GM23338 (cell line): ENCODE data around the gene ZNF853. TPM values are rescaled to one million over a fixed set of nuclear protein-coding genes. Genes with fewer than 3 reads are reported as not detected.

Experiments used
- ATAC-seq: fragments of 200-7000 bp; cut with Tn5 transposase; 3 replicates; pipeline ENCODE4 v1.9.1; 2020
- DNase-seq: peaks from one replicate; pipeline ENCODE4 v3.0.0-alpha.2; 2015; ENCODE audit warnings: low spot score
- H2AFZ ChIP-seq: fragments of 200-600 bp; sonication (generic); 2 replicates; pipeline ENCODE4 v1.8.0; 2016; ENCODE audit warnings: antibody characterized with exemption, mild to moderate bottlenecking, moderate library complexity
- H3F3A ChIP-seq: fragments of 200-600 bp; sonication (generic); replicated peaks from 2 replicates; pipeline ENCODE4 v1.8.0; 2017; ENCODE audit warnings: antibody characterized with exemption, mixed run types, low read depth
- H3K27ac ChIP-seq: fragments of 200-600 bp; sonication (generic); 2 replicates; pipeline ENCODE4 v1.6.1; 2016; ENCODE audit warnings: low read depth
- H3K27me3 ChIP-seq: fragments of 200-600 bp; sonication (generic); 2 replicates; pipeline ENCODE4 v1.8.0; 2016; ENCODE audit warnings: mild to moderate bottlenecking, mixed run types, moderate library complexity; ENCODE audit not compliant: insufficient read depth
- H3K36me3 ChIP-seq: fragments of 200-600 bp; sonication (generic); 2 replicates; pipeline ENCODE4 v1.8.0; 2016; ENCODE audit warnings: mild to moderate bottlenecking; ENCODE audit not compliant: insufficient read depth
- H3K4me1 ChIP-seq: fragments of 200-600 bp; sonication (generic); 2 replicates; pipeline ENCODE4 v1.8.0; 2016; ENCODE audit warnings: mild to moderate bottlenecking, moderate library complexity; ENCODE audit not compliant: insufficient read depth
- H3K4me2 ChIP-seq: fragments of 200-600 bp; sonication (generic); 2 replicates; pipeline ENCODE4 v1.7.1; 2017; ENCODE audit warnings: mixed run types
- H3K4me3 ChIP-seq: fragments of 200-600 bp; sonication (generic); 2 replicates; pipeline ENCODE4 v1.6.1; 2016; ENCODE audit warnings: mixed run types
- H3K79me2 ChIP-seq: fragments of 200-600 bp; sonication (generic); replicated peaks from 2 replicates; pipeline ENCODE4 v1.8.0; 2017; ENCODE audit warnings: mild to moderate bottlenecking; ENCODE audit not compliant: insufficient read depth
- H3K9me2 ChIP-seq: fragments of 200-600 bp; sonication (generic); 2 replicates; pipeline ENCODE4 v1.8.0; 2017; ENCODE audit not compliant: insufficient read depth
- H4K20me1 ChIP-seq: fragments of 200-600 bp; sonication (generic); replicated peaks from 2 replicates; pipeline ENCODE4 v1.8.0; 2017; ENCODE audit warnings: mild to moderate bottlenecking; ENCODE audit not compliant: insufficient read depth
- H3K27ac Mint-ChIP-seq: 2 replicates; pipeline ENCODE4 v1.8.0; 2020; ENCODE audit warnings: inconsistent platforms, mild to moderate bottlenecking, moderate library complexity, mixed read lengths
- H3K27me3 Mint-ChIP-seq: 3 replicates; pipeline ENCODE4 v1.8.0; 2022; ENCODE audit warnings: low read depth, mild to moderate bottlenecking, moderate library complexity, mixed read lengths, inconsistent platforms; ENCODE audit not compliant: insufficient read depth, poor library complexity
- H3K36me3 Mint-ChIP-seq: 3 replicates; pipeline ENCODE4 v1.8.0; 2021; ENCODE audit warnings: low read depth, mild to moderate bottlenecking, inconsistent platforms, moderate library complexity, mixed read lengths
- H3K4me1 Mint-ChIP-seq: 3 replicates; pipeline ENCODE4 v1.8.0; 2020; ENCODE audit warnings: mild to moderate bottlenecking, inconsistent platforms, mixed read lengths
- H3K4me3 Mint-ChIP-seq: 3 replicates; pipeline ENCODE4 v1.8.0; 2021; ENCODE audit warnings: moderate library complexity, mild to moderate bottlenecking, inconsistent platforms, mixed read lengths
- H3K9me3 Mint-ChIP-seq: 3 replicates; pipeline ENCODE4 v1.8.0; 2020; ENCODE audit warnings: moderate library complexity, mild to moderate bottlenecking, inconsistent platforms, mixed read lengths
- CREB1 ChIP-seq: fragments of 250-450 bp; sonication (Bioruptor Pico); IDR thresholded peaks from 2 replicates; pipeline ENCODE4 v1.5.0; 2020; ENCODE audit warnings: low read depth, mild to moderate bottlenecking, moderate library complexity
- EZH2 ChIP-seq: fragments of 200-600 bp; sonication (generic); IDR thresholded peaks from one replicate; pipeline ENCODE4 v1.8.0; 2017; ENCODE audit warnings: antibody characterized with exemption, mild to moderate bottlenecking, low read depth; ENCODE audit not compliant: unreplicated experiment
- EZH2phosphoT487 ChIP-seq: fragments of 200-600 bp; sonication (generic); IDR thresholded peaks from one replicate; pipeline ENCODE4 v1.8.1; 2018; ENCODE audit warnings: antibody characterized with exemption; ENCODE audit not compliant: unreplicated experiment
- JUNB ChIP-seq: IDR thresholded peaks from one replicate; pipeline ENCODE4 v1.6.1; 2016; ENCODE audit warnings: antibody characterized with exemption; ENCODE audit not compliant: unreplicated experiment
- NANOG ChIP-seq: IDR thresholded peaks from 2 replicates; pipeline ENCODE4 v1.6.1; 2016; ENCODE audit warnings: antibody characterized with exemption, borderline replicate concordance
- POLR2AphosphoS5 ChIP-seq: IDR thresholded peaks from 2 replicates; pipeline ENCODE4 v1.6.1; 2016; ENCODE audit warnings: antibody characterized with exemption, low read depth
- STAT1 ChIP-seq: IDR thresholded peaks from one replicate; pipeline ENCODE4 v1.6.1; 2016; ENCODE audit warnings: antibody characterized with exemption; ENCODE audit not compliant: unreplicated experiment
- ZNF331 ChIP-seq: fragments of 250-450 bp; sonication (Bioruptor Pico); IDR thresholded peaks from 2 replicates; pipeline ENCODE4 v1.5.0; 2020; ENCODE audit warnings: low read depth, mild to moderate bottlenecking, moderate library complexity
- polyA plus RNA-seq: library from polyadenylated mRNA; unstranded; fragments of >200 nt; fragmentation: Nextera tagmentation; extraction: Ambion mirVana; gene quantifications from 2 replicates; pipeline ENCODE4 v1.2.1, GENCODE V29; 2016
- total RNA-seq: library from RNA; depleted of rRNA; stranded (reverse); fragments of >200 nt; shearing (Covaris generic); gene quantifications from 2 replicates; pipeline ENCODE4 v1.2.3, GENCODE V29; 2014
- TF ChIP-seq, protein P1 (sequence below): IDR thresholded peaks from 2 replicates; pipeline ENCODE4 v1.6.1; 2016; ENCODE audit warnings: antibody characterized with exemption
- TF ChIP-seq, protein P2 (sequence below): fragments of 250-450 bp; sonication (Bioruptor Pico); IDR thresholded peaks from 2 replicates; pipeline ENCODE4 v1.5.0; 2020; ENCODE audit warnings: mild to moderate bottlenecking, moderate library complexity
- TF ChIP-seq, protein P3 (sequence below), 2 experiments: fragments of 200-600 bp in 1 of 2; sonication (generic) in 1 of 2; conservative IDR thresholded peaks; 2 replicates each; pipeline versions ENCODE4 v1.5.1 to v1.6.1; 2016 to 2017; ENCODE audit warnings: antibody characterized with exemption in 2 of 2, low read depth in 2 of 2, mild to moderate bottlenecking in 2 of 2, moderate library complexity in 1 of 2

The ZNF853 gene
- total and polyA plus RNA-seq, 2 experiments from 2014 or later: 0.32 to 8.9 TPM

DNA sequence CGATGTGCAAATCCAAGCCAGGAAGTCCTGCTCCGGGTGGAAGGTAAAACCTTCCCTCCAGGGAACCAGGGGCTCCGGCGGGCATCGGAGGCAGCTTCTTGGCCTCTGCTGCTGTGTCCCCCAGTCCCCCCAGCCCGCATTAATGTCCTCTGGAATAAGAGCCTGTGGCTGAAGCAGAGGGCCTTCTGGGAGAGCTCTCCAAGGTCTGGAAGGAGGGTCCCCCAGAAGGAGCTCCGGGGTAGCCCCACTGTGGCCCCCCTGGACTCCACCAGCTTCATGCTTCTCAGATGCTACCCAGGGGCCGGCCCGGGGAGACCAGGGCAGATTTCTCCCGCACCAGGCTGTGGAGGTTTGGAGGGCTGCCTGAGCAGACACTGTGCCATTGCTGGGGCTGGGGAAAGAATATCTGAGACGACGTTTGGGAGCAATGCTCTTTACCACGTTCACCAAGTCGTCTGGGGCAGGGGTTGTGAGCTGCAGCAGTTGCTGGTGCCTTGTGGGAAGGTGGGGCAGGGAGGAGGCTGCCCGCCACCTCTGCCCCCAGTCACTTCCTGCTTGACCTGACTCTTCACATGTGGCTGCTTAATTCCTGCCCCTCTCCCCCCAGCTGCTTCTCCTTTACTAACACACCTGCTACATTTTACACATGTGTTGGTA is 8.3 kb downstream of the ZNF853 start:
- Histone ChIP-seq H3K36me3 (no peaks in the 10 kb centered on the region), H4K20me1 (no peaks in the 10 kb centered on the region), H3K27me3 (no peaks in the 10 kb centered on the region), H2AFZ (no peak overlapping the region), H3K4me1 (no peaks in the 10 kb centered on the region), H3K4me2 (no peak overlapping the region), H3K9me2 (no peaks in the 10 kb centered on the region), H3K4me3 (no peak overlapping the region), H3F3A (no peaks in the 10 kb centered on the region), H3K27ac (0 out of 2 replicates have a peak overlapping the region, but pooled peaks have one; percentile 63), H3K79me2 (no peaks in the 10 kb centered on the region)
- Mint-ChIP-seq H3K9me3 (peaks cover 5% of the 10 kb centered on the region; the same call in 1 of the 3 replicates), H3K36me3 (peaks cover 26% of the 10 kb centered on the region), H3K4me1 (no peaks in the 10 kb centered on the region; the same call in 2 of the 3 replicates), H3K4me3 (no peak overlapping the region), H3K27ac (no peak overlapping the region), H3K27me3 (peaks cover 10% of the 10 kb centered on the region)
- DNase-seq (no peak), ATAC-seq (no peak)
- TF ChIP-seq ZNF331 (CRISPR knock-in tag) (no peak), EZH2phosphoT487 (no peak), CREB1 (CRISPR knock-in tag) (no peak), STAT1 (no peak), NANOG (no peak), POLR2AphosphoS5 (no peak), EZH2 (no peak), JUNB (no peak)
- TF ChIP-seq, protein P1, sequence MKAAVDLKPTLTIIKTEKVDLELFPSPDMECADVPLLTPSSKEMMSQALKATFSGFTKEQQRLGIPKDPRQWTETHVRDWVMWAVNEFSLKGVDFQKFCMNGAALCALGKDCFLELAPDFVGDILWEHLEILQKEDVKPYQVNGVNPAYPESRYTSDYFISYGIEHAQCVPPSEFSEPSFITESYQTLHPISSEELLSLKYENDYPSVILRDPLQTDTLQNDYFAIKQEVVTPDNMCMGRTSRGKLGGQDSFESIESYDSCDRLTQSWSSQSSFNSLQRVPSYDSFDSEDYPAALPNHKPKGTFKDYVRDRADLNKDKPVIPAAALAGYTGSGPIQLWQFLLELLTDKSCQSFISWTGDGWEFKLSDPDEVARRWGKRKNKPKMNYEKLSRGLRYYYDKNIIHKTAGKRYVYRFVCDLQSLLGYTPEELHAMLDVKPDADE: no peak
- TF ChIP-seq, protein P2, sequence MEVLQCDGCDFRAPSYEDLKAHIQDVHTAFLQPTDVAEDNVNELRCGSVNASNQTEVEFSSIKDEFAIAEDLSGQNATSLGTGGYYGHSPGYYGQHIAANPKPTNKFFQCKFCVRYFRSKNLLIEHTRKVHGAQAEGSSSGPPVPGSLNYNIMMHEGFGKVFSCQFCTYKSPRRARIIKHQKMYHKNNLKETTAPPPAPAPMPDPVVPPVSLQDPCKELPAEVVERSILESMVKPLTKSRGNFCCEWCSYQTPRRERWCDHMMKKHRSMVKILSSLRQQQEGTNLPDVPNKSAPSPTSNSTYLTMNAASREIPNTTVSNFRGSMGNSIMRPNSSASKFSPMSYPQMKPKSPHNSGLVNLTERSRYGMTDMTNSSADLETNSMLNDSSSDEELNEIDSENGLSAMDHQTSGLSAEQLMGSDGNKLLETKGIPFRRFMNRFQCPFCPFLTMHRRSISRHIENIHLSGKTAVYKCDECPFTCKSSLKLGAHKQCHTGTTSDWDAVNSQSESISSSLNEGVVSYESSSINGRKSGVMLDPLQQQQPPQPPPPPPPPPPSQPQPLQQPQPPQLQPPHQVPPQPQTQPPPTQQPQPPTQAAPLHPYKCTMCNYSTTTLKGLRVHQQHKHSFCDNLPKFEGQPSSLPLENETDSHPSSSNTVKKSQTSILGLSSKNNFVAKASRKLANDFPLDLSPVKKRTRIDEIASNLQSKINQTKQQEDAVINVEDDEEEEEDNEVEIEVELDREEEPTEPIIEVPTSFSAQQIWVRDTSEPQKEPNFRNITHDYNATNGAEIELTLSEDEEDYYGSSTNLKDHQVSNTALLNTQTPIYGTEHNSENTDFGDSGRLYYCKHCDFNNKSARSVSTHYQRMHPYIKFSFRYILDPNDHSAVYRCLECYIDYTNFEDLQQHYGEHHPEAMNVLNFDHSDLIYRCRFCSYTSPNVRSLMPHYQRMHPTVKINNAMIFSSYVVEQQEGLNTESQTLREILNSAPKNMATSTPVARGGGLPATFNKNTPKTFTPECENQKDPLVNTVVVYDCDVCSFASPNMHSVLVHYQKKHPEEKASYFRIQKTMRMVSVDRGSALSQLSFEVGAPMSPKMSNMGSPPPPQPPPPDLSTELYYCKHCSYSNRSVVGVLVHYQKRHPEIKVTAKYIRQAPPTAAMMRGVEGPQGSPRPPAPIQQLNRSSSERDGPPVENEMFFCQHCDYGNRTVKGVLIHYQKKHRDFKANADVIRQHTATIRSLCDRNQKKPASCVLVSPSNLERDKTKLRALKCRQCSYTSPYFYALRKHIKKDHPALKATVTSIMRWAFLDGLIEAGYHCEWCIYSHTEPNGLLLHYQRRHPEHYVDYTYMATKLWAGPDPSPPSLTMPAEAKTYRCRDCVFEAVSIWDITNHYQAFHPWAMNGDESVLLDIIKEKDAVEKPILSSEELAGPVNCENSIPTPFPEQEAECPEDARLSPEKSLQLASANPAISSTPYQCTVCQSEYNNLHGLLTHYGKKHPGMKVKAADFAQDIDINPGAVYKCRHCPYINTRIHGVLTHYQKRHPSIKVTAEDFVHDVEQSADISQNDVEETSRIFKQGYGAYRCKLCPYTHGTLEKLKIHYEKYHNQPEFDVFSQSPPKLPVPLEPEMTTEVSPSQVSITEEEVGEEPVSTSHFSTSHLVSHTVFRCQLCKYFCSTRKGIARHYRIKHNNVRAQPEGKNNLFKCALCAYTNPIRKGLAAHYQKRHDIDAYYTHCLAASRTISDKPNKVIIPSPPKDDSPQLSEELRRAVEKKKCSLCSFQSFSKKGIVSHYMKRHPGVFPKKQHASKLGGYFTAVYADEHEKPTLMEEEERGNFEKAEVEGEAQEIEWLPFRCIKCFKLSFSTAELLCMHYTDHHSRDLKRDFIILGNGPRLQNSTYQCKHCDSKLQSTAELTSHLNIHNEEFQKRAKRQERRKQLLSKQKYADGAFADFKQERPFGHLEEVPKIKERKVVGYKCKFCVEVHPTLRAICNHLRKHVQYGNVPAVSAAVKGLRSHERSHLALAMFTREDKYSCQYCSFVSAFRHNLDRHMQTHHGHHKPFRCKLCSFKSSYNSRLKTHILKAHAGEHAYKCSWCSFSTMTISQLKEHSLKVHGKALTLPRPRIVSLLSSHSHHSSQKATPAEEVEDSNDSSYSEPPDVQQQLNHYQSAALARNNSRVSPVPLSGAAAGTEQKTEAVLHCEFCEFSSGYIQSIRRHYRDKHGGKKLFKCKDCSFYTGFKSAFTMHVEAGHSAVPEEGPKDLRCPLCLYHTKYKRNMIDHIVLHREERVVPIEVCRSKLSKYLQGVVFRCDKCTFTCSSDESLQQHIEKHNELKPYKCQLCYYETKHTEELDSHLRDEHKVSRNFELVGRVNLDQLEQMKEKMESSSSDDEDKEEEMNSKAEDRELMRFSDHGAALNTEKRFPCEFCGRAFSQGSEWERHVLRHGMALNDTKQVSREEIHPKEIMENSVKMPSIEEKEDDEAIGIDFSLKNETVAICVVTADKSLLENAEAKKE (CRISPR knock-in tag): no peak
- TF ChIP-seq, protein P3, sequence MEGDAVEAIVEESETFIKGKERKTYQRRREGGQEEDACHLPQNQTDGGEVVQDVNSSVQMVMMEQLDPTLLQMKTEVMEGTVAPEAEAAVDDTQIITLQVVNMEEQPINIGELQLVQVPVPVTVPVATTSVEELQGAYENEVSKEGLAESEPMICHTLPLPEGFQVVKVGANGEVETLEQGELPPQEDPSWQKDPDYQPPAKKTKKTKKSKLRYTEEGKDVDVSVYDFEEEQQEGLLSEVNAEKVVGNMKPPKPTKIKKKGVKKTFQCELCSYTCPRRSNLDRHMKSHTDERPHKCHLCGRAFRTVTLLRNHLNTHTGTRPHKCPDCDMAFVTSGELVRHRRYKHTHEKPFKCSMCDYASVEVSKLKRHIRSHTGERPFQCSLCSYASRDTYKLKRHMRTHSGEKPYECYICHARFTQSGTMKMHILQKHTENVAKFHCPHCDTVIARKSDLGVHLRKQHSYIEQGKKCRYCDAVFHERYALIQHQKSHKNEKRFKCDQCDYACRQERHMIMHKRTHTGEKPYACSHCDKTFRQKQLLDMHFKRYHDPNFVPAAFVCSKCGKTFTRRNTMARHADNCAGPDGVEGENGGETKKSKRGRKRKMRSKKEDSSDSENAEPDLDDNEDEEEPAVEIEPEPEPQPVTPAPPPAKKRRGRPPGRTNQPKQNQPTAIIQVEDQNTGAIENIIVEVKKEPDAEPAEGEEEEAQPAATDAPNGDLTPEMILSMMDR (conservative IDR thresholded peaks at IDR 0.05; ENCODE audit: low read depth in 2 of 2): no peak
